Measurements from ENCODE around the gene AOC3. TPM values are rescaled to one million over a fixed set of nuclear protein-coding genes. Genes with fewer than 3 reads are reported as not detected.
"Not testable (repeated sequence)": the region's sequence is repeated elsewhere in the genome, so short reads cannot be mapped to it uniquely, and the experiment has no call there.

The AOC3 gene
- total RNA-seq, 1 donor from 2014 or later, result 36.5 TPM

DNA sequence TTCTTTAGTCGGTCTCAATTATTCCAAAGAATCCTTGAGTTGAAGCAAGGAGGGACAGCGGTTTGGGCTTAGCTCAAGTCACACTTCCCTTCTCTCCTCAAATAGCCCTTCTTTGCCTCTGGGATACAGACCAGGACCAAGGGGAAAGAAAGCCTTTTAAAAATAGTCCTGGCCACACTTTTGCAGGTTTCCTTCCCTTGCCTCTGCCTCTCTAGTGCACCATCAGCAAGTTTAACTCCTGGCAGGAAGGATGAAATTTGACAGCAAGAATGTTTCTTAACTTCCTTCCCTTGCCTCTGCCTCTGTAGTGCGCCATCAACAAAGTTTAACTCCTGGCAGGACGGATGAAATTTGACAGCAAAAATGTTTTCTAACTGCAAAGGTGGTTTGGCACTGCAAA lies 42.4 kb downstream of the AOC3 start:
- H3K9me3 Mint-ChIP-seq (ENCODE audit: unreplicated experiment), result no peaks in the 10 kb centered on the region
- H3K36me3 Mint-ChIP-seq (ENCODE audit: low read depth, unreplicated experiment), result no peaks in the 10 kb centered on the region
- H3K27ac Mint-ChIP-seq (ENCODE audit: unreplicated experiment), result peak overlapping the region; percentile 75
- peaks cover 39% of the 10 kb centered on the region for H3K4me1 Mint-ChIP-seq (ENCODE audit: unreplicated experiment)
- TF ChIP-seq CTCF (IDR thresholded peaks at IDR 0.05; ENCODE audit: unreplicated experiment), result no peak
- H3K27me3 Mint-ChIP-seq (ENCODE audit: unreplicated experiment), result peaks cover 6% of the 10 kb centered on the region
- DNase-seq (ENCODE audit: low spot score), result no peak
- peak overlapping the region; percentile 14 for H3K4me3 Mint-ChIP-seq (ENCODE audit: unreplicated experiment)

GRCh38 chr17:42894283-42895184 lies 43.5 kb downstream of the AOC3 start:
- Mint-ChIP-seq H3K4me1 (ENCODE audit: unreplicated experiment) (peaks cover 35% of the 10 kb centered on the region), H3K27me3 (ENCODE audit: unreplicated experiment) (peaks cover 6% of the 10 kb centered on the region), H3K9me3 (ENCODE audit: unreplicated experiment) (no peaks in the 10 kb centered on the region), H3K4me3 (ENCODE audit: unreplicated experiment) (no peak overlapping the region), H3K36me3 (ENCODE audit: low read depth, unreplicated experiment) (no peaks in the 10 kb centered on the region), H3K27ac (ENCODE audit: unreplicated experiment) (peak overlapping the region; percentile 79)
- no peak for DNase-seq (ENCODE audit: low spot score)
- no peak for TF ChIP-seq CTCF (IDR thresholded peaks at IDR 0.05; ENCODE audit: unreplicated experiment)

DNA sequence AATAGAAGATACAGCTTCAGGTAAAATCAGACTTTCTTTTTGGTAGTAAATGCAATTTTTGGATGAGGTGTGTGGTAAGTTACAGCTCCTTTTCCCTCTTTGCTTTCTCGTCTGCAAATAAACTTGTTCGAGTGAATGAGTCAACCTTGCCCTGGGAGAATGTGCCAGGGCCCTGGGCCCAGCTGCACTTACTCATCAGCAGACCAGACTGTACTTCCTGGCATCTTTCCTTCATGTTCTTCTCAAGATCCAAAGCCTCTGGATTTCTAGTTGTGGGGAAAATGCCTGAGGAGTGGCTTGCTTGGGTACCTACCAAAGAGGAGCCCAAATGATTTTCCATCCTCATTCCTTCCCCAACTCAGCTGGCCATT lies 44.2 kb downstream of the AOC3 start:
- H3K4me3 Mint-ChIP-seq (ENCODE audit: unreplicated experiment), result no peak overlapping the region
- H3K4me1 Mint-ChIP-seq (ENCODE audit: unreplicated experiment), result peaks cover 35% of the 10 kb centered on the region
- H3K27ac Mint-ChIP-seq (ENCODE audit: unreplicated experiment), result no peak overlapping the region
- peaks cover 6% of the 10 kb centered on the region for H3K27me3 Mint-ChIP-seq (ENCODE audit: unreplicated experiment)
- TF ChIP-seq CTCF (IDR thresholded peaks at IDR 0.05; ENCODE audit: unreplicated experiment), result no peak
- DNase-seq (ENCODE audit: low spot score), result no peak
- no peaks in the 10 kb centered on the region for H3K9me3 Mint-ChIP-seq (ENCODE audit: unreplicated experiment)
- no peaks in the 10 kb centered on the region for H3K36me3 Mint-ChIP-seq (ENCODE audit: low read depth, unreplicated experiment)

DNA sequence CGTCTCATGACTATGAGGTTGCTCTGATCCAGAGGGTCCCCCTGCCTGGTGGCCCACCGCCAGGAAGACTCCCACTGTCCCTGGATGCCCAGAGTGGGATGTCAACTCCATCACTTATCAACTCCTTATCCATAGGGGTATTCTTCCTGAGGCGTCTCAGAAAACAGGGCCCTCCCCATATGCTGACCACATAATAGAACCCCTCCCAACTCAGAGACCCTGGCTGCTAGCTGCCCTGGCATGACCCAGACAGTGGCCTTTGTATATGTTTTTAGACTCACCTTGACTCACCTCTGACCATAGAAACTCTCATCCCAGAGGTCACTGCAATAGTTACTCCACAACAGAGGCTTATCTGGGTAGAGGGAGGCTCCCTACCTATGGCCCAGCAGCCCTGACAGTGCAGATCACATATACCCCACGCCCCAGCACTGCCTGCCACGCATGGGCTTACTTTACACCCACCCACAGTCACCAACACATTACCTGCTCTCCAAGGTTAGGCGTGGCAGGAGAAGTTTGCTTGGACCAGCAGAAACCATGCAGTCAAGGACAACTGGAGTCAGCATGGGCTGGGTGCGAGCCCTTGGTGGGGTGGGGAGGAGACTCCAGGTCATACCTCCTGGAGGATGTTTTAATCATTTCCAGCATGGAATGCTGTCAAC lies 47.3 kb downstream of the AOC3 start:
- Mint-ChIP-seq H3K27me3 (ENCODE audit: unreplicated experiment) (peaks cover 6% of the 10 kb centered on the region), H3K4me1 (ENCODE audit: unreplicated experiment) (peaks cover 19% of the 10 kb centered on the region), H3K27ac (ENCODE audit: unreplicated experiment) (no peak overlapping the region), H3K4me3 (ENCODE audit: unreplicated experiment) (no peak overlapping the region), H3K36me3 (ENCODE audit: low read depth, unreplicated experiment) (no peaks in the 10 kb centered on the region), H3K9me3 (ENCODE audit: unreplicated experiment) (no peaks in the 10 kb centered on the region)
- DNase-seq (ENCODE audit: low spot score), result no peak
- TF ChIP-seq CTCF (IDR thresholded peaks at IDR 0.05; ENCODE audit: unreplicated experiment), result no peak

- not testable (repeated sequence) for H3K4me3 Mint-ChIP-seq (ENCODE audit: unreplicated experiment); DNase-seq (ENCODE audit: low spot score); H3K27me3 Mint-ChIP-seq (ENCODE audit: unreplicated experiment); H3K36me3 Mint-ChIP-seq (ENCODE audit: low read depth, unreplicated experiment); H3K9me3 Mint-ChIP-seq (ENCODE audit: unreplicated experiment); H3K27ac Mint-ChIP-seq (ENCODE audit: unreplicated experiment); H3K4me1 Mint-ChIP-seq (ENCODE audit: unreplicated experiment)
Observed at GRCh38 chr17:42899981-42900380, 49.0 kb downstream of the AOC3 start.
